Activated T-cell treated with anti-CD3 and anti-CD28 coated beads, Interleukin-2, amount 50 U/mL, for 1 hour (primary cell): ENCODE measurements around the gene PSMD1.
"Not testable (repeated sequence)": the region's sequence is repeated elsewhere in the genome, so short reads cannot be mapped to it uniquely, and the experiment has no call there.

ENCODE experiments used
- DNase-seq: peaks from one replicate; pipeline ENCODE4 v3.0.0-alpha.2; 2020

Gene PSMD1

GRCh38 chr2:231188506-231189170 lies 132.0 kb downstream of the PSMD1 start:
- no peak for DNase-seq

GRCh38 chr2:231189171-231189530 lies 132.5 kb downstream of the PSMD1 start:
- no peak for DNase-seq

- no peak for DNase-seq
These were observed 133.2 kb downstream of the PSMD1 start for GRCh38 chr2:231189571-231190495.

GRCh38 chr2:231190531-231191197 lies 134.0 kb downstream of the PSMD1 start:
- DNase-seq = no peak

GRCh38 chr2:231191896-231192872 lies 135.5 kb downstream of the PSMD1 start:
- no peak for DNase-seq

GRCh38 chr2:231193216-231193615 lies 136.5 kb downstream of the PSMD1 start:
- no peak for DNase-seq

- DNase-seq = no peak
These were observed 139.9 kb downstream of the PSMD1 start for GRCh38 chr2:231196592-231196991.

- DNase-seq = not testable (repeated sequence)
These were observed 140.5 kb downstream of the PSMD1 start for GRCh38 chr2:231197196-231197595.

- no peak for DNase-seq
These were observed 141.1 kb downstream of the PSMD1 start for GRCh38 chr2:231197706-231198290.

- peak; percentile 75 for DNase-seq
These were observed 141.9 kb downstream of the PSMD1 start, which contains the start of gene ARMC9 for GRCh38 chr2:231198291-231199173. Gene ARMC9 (plus strand): TSS chr2:231198631. CDS start chr2:231206239, 7,608 bp downstream.

GRCh38 chr2:231199219-231199618 lies 142.6 kb downstream of the PSMD1 start:
- DNase-seq = no peak

- no peak for DNase-seq
These were observed 144.3 kb downstream of the PSMD1 start for GRCh38 chr2:231200805-231201474.

- DNase-seq = no peak
These were observed 144.8 kb downstream of the PSMD1 start for GRCh38 chr2:231201475-231201814.

- no peak for DNase-seq
These were observed 146.4 kb downstream of the PSMD1 start for GRCh38 chr2:231203087-231203486.

- DNase-seq = no peak
These were observed 147.5 kb downstream of the PSMD1 start for GRCh38 chr2:231204146-231204545.

- DNase-seq = no peak
These were observed 147.9 kb downstream of the PSMD1 start for GRCh38 chr2:231204581-231204980.

GRCh38 chr2:231207734-231208133 lies 151.1 kb downstream of the PSMD1 start:
- DNase-seq = no peak

GRCh38 chr2:231210782-231211181 lies 154.1 kb downstream of the PSMD1 start:
- no peak for DNase-seq

- no peak for DNase-seq
These were observed 154.8 kb downstream of the PSMD1 start for GRCh38 chr2:231211486-231211885.

- DNase-seq = no peak
These were observed 155.7 kb downstream of the PSMD1 start for GRCh38 chr2:231212329-231212845.
